ENCODE measurements around the gene GMPR2. TPM values are rescaled to one million over a fixed set of nuclear protein-coding genes. Genes with fewer than 3 reads are reported as not detected.

Gene GMPR2
- total and polyA plus RNA-seq, 2 experiments from 2014 or later = 69.6 to 83.4 TPM

DNA sequence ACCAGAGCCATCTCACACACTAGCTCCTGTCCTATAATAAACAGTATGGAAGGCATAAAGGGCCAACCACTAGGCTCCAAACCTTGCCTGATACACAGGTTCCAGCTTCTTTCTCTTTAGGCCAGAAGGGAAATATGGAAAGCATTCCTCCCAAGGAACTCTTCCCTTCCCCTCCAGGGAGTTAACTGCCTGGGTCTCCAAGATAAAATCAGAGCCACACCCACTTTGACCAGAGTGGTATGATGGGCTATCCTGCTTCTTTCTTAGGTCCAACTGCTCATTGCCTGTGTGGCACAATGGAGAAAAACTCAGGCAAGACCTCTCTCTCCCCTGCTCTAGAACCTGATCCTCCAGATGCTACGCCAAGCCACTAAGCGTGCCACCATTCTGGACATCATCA is 25.1 kb upstream of the GMPR2 start:
- DNase-seq (ENCODE audit: low spot score) = no peak
- Histone ChIP-seq H3K9me2 (replicated peaks; ENCODE audit: insufficient read depth) (no peaks in the 10 kb centered on the region), H3K27me3 (no peaks in the 10 kb centered on the region), H3K27ac (no peak overlapping the region), H3K4me3 (no peak overlapping the region), H3K79me2 (peaks cover 14% of the 10 kb centered on the region), H3K4me1 (ENCODE audit: insufficient read depth) (peaks cover 5% of the 10 kb centered on the region), H3K36me3 (replicated peaks; ENCODE audit: insufficient read depth, low read depth) (no peaks in the 10 kb centered on the region), H3K4me2 (no peak overlapping the region), H2AFZ (no peak overlapping the region), H3K9me3 (ENCODE audit: low read depth) (no peaks in the 10 kb centered on the region), H4K20me1 (ENCODE audit: insufficient read depth, poor library complexity, severe bottlenecking) (no peaks in the 10 kb centered on the region)
- TF ChIP-seq, protein P1, sequence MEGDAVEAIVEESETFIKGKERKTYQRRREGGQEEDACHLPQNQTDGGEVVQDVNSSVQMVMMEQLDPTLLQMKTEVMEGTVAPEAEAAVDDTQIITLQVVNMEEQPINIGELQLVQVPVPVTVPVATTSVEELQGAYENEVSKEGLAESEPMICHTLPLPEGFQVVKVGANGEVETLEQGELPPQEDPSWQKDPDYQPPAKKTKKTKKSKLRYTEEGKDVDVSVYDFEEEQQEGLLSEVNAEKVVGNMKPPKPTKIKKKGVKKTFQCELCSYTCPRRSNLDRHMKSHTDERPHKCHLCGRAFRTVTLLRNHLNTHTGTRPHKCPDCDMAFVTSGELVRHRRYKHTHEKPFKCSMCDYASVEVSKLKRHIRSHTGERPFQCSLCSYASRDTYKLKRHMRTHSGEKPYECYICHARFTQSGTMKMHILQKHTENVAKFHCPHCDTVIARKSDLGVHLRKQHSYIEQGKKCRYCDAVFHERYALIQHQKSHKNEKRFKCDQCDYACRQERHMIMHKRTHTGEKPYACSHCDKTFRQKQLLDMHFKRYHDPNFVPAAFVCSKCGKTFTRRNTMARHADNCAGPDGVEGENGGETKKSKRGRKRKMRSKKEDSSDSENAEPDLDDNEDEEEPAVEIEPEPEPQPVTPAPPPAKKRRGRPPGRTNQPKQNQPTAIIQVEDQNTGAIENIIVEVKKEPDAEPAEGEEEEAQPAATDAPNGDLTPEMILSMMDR (IDR thresholded peaks at IDR 0.05; ENCODE audit: poor library complexity) = no peak
- TF ChIP-seq EZH2 (IDR thresholded peaks at IDR 0.05; ENCODE audit: borderline replicate concordance) (no peak), EZH2phosphoT487 (IDR thresholded peaks at IDR 0.05; ENCODE audit: low read depth, severe bottlenecking, unreplicated experiment) (no peak)
- 93% methylated on average over 2 of the region's 2 CpGs for WGBS (ENCODE audit: low lambda C conversion rate, missing lambda C conversion rate)

DNA sequence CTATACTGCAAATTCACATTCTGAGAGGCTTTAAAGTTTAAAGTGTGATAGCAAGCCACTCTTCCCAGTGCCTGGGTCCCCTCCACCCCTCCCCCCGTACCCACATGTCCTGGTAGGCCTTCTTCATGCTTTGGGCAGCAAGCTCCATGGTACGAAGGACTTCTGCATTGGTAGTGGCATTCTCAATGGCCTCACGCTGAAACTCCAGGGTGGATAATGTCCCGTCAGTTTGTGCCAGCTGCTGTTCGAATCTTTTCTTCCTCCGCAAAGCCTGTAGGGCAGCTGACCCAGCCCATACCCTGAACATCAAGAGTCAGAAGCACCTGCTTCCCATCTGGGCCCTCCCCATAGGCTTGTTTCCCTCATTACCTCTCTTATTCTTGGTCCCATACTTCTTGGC is 21.4 kb upstream of the GMPR2 start:
- no peak for DNase-seq (ENCODE audit: low spot score)
- Histone ChIP-seq H3K79me2 (peaks cover 16% of the 10 kb centered on the region), H3K4me3 (no peak overlapping the region), H3K4me2 (no peak overlapping the region), H2AFZ (no peak overlapping the region), H3K4me1 (ENCODE audit: insufficient read depth) (peaks cover 13% of the 10 kb centered on the region), H3K9me3 (ENCODE audit: low read depth) (no peaks in the 10 kb centered on the region), H3K27me3 (no peaks in the 10 kb centered on the region), H4K20me1 (ENCODE audit: insufficient read depth, poor library complexity, severe bottlenecking) (no peaks in the 10 kb centered on the region), H3K27ac (no peak overlapping the region), H3K9me2 (replicated peaks; ENCODE audit: insufficient read depth) (no peaks in the 10 kb centered on the region), H3K36me3 (replicated peaks; ENCODE audit: insufficient read depth, low read depth) (no peaks in the 10 kb centered on the region)
- TF ChIP-seq EZH2 (IDR thresholded peaks at IDR 0.05; ENCODE audit: borderline replicate concordance) (no peak), EZH2phosphoT487 (IDR thresholded peaks at IDR 0.05; ENCODE audit: low read depth, severe bottlenecking, unreplicated experiment) (no peak)
- TF ChIP-seq, protein P1 (IDR thresholded peaks at IDR 0.05; ENCODE audit: poor library complexity) = no peak
- 95% methylated on average over 6 of the region's 6 CpGs for WGBS (ENCODE audit: low lambda C conversion rate, missing lambda C conversion rate)

- Histone ChIP-seq H3K4me3 (peak within 1 kb of the TSS; percentile 38), H3K4me2 (peak within 1 kb of the TSS; percentile 84), H3K27ac (peak within 1 kb of the TSS; percentile 99), H3K9me2 (replicated peaks; ENCODE audit: insufficient read depth) (no peaks in the 10 kb centered on the region), H3K36me3 (replicated peaks; ENCODE audit: insufficient read depth, low read depth) (no peaks in the 10 kb centered on the region), H3K79me2 (peaks cover 16% of the 10 kb centered on the region), H4K20me1 (ENCODE audit: insufficient read depth, poor library complexity, severe bottlenecking) (no peaks in the 10 kb centered on the region), H3K9me3 (ENCODE audit: low read depth) (no peaks in the 10 kb centered on the region), H3K27me3 (no peaks in the 10 kb centered on the region), H2AFZ (peak within 1 kb of the TSS; percentile 33), H3K4me1 (ENCODE audit: insufficient read depth) (peaks cover 13% of the 10 kb centered on the region)
- TF ChIP-seq EZH2 (IDR thresholded peaks at IDR 0.05; ENCODE audit: borderline replicate concordance) = no peak
- TF ChIP-seq, protein P1 (IDR thresholded peaks at IDR 0.05; ENCODE audit: poor library complexity) = peak; percentile 29
- DNase-seq (ENCODE audit: low spot score) = peak; percentile 99
- WGBS (ENCODE audit: low lambda C conversion rate, missing lambda C conversion rate) = 2% methylated on average over 52 of the region's 53 CpGs
These were observed 19.5 kb upstream of the GMPR2 start, which contains the start of gene CHMP4A for GRCh38 chr14:24212924-24213865. Gene CHMP4A, minus strand, starts transcription at chr14:24213488. Its CDS starts 49 bp downstream, at chr14:24213439.

Data from hepatocyte (in vitro differentiated cells).